Transverse colon (tissue), 4 donors: ENCODE data around the gene KRTAP10-6. TPM values are rescaled to one million over a fixed set of nuclear protein-coding genes. Genes with fewer than 3 reads are reported as not detected.
"Not testable (repeated sequence)": the region's sequence is repeated elsewhere in the genome, so short reads cannot be mapped to it uniquely, and the experiment has no call there.

Source experiments
- DNase-seq: peaks from one replicate; pipeline ENCODE4 v3.0.0-alpha.2; 2019
- H3K27ac ChIP-seq, 4 donors: fragments of 200-600 bp; sonication (generic); 2 replicates each; pipeline ENCODE4 v1.5.1; 2016 to 2018; ENCODE audit warnings: inconsistent platforms in 4 of 4
- H3K27me3 ChIP-seq: fragments of 200-600 bp; sonication (generic); 2 replicates; pipeline ENCODE4 v1.5.1; 2017; ENCODE audit warnings: inconsistent platforms
- H3K36me3 ChIP-seq, 4 donors: fragments of 200-600 bp; sonication (generic); 2 replicates each; pipeline ENCODE4 v1.5.1; 2017 to 2019; ENCODE audit warnings: inconsistent platforms in 4 of 4
- H3K4me1 ChIP-seq, 4 donors: fragments of 200-600 bp; sonication (generic); 2 replicates each; pipeline ENCODE4 v1.5.1; 2017 to 2020; ENCODE audit warnings: inconsistent platforms in 4 of 4
- H3K4me3 ChIP-seq, 4 donors: fragments of 200-600 bp; sonication (generic); 1 replicate in 1 of 4; 2 replicates in 3 of 4; pipeline versions ENCODE4 v1.5.1 to v1.6.1; 2017 to 2019; ENCODE audit warnings: inconsistent platforms in 4 of 4
- H3K9me3 ChIP-seq, 2 donors: fragments of 200-600 bp; sonication (generic); 2 replicates each; pipeline ENCODE4 v1.5.1; 2017 to 2019; ENCODE audit warnings: inconsistent platforms in 2 of 2
- EP300 ChIP-seq: sonication (generic); formaldehyde crosslinking; IDR thresholded peaks from one replicate; pipeline ENCODE4 v1.6.1; 2017; ENCODE audit warnings: antibody characterized with exemption, low read depth
- POLR2A ChIP-seq: fragments of 450-650 bp; IDR thresholded peaks from one replicate; pipeline ENCODE4 v1.6.1; 2016; ENCODE audit warnings: antibody characterized with exemption, mild to moderate bottlenecking, moderate library complexity
- POLR2AphosphoS5 ChIP-seq, 3 donors: sonication (generic); formaldehyde crosslinking; IDR thresholded peaks; one replicate each; pipeline ENCODE4 v1.6.1; 2016; ENCODE audit warnings: antibody characterized with exemption in 3 of 3
- WGBS, 2 donors: methylation state at CpG; one replicate each; pipeline ENCODE4 v1.1.5; 2018; ENCODE audit warnings: low coverage in 1 of 2; 5-methylcytosine and 5-hydroxymethylcytosine counted together
- in situ Hi-C, 4 donors: fragments of 200-750 bp; cut with MboI; loops; one replicate each; pipeline versions ENCODE4 v1.15.0 to v1.15.1; 2017; ENCODE audit warnings: low sequenced_read_pairs in 3 of 4, low pct_ligation_motif_present in 1 of 4, low pct_unique_long_range_greater_than_20kb in 1 of 4
- intact Hi-C: fragments of 100-400 bp; cut with DNase I; formaldehyde crosslinking; loops from one replicate; pipeline ENCODE4 v1.15.1; 2023; ENCODE audit warnings: low total_unique reads
- total RNA-seq, 4 donors: library from RNA; depleted of rRNA; stranded (reverse); fragments of >200 nt; gene quantifications; one replicate each; pipeline ENCODE4 v1.1.0, GENCODE V29; 2016
- TF ChIP-seq, protein P1 (sequence below), 5 experiments: fragments of 200-600 bp in 3 of 5; fragments of 450-650 bp in 2 of 5; sonication (generic) in 3 of 5; IDR thresholded peaks; 1 replicate in 2 of 5; 2 replicates in 3 of 5; pipeline ENCODE4 v1.5.1; 2016 to 2017; ENCODE audit warnings: antibody characterized with exemption in 5 of 5, inconsistent platforms in 3 of 5, mild to moderate bottlenecking in 2 of 5, moderate library complexity in 1 of 5

Gene KRTAP10-6
- not detected for total RNA-seq

DNA sequence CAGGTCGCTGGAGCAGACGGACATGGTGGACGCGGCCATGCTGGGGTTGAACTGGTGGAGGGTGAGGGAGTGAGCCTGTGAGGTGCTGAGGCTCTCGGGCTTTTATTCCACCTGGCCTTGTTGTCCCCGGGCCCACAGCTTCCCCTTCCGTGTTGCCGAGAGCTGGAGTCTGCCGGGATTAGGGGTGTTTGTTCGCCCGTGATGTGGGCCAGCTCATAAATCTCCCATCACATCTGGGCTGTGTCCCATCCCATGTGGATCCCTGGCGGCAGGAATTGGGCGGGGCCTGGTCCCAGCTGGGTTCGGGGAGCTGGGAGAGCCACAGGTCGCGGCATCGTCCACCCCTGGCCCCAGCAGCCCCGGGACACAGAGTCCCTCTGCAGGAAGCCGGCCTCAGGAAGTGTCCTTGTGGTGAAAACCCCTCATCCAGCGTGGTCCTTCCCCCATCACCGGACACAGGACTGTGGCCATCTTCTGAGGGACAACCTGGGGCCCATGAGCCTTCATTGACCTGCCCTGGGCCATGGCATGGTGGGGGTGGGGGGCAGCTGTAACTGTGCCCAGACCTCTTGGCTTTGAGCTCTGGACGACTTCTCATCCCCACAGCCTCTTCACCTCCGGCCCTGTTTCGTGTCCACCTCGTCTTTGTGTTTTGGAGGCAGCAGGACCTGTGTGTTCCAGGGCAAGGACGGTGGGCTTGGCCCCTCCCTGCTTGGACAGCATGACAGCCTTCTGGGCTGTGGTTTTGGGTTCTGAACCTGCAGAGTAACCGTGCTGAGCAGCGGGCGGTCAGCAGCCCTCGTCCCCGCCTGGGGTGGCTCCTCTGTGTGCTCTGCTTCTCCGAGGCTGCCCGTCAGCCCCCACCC, at the start of gene KRTAP10-6:
TSS of gene KRTAP10-6 (minus strand) at position 60 of the 866 bp plus-strand sequence. CDS start at position 39, 21 bp downstream.
- H3K27ac ChIP-seq: no peak within 1 kb of the TSS
- no peaks in the 10 kb centered on the region for H3K36me3 ChIP-seq
- H3K9me3 ChIP-seq: no peaks in the 10 kb centered on the region
- H3K27me3 ChIP-seq: peaks cover 44% of the 10 kb centered on the region
- no peaks in the 10 kb centered on the region for H3K4me1 ChIP-seq
- no peak for DNase-seq
- intact Hi-C loops (no loop called here), in situ Hi-C loops (loop anchor here in 2 of 4 donors (25.0 kb wide), 1 partner anchor 95 kb away; the partner anchor contains the start of genes KRTAP10-12 (in 2 of the 2) and KRTAP12-1 (in 2 of the 2))
- no peak for TF ChIP-seq EP300
- no peak within 1 kb of the TSS for H3K4me3 ChIP-seq
- 64% methylated on average over 31 of the region's 33 CpGs; no CpG with 5 or more reads in 1 of the 2 donors for WGBS, 2 donors

DNA sequence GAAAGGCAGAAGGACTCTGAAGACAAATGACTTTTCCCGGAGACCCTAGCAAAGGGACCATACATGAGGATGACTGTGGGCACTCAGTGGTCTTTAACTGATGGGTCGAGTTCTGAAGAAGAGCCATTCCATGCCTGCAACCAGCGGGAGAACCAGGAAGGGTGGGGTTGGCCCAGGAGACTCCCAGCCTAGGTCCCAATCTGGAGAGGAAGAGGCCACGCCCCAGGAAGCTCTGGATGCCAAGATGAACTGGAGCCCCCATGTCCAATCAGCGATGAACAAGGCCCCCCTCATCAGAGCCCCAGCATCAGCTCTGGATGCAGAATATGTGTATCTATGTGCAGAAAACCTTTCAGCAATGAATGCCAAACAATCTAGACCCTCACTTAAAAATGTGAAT, 48.5 kb upstream of the KRTAP10-6 start:
- TF ChIP-seq, protein P1, sequence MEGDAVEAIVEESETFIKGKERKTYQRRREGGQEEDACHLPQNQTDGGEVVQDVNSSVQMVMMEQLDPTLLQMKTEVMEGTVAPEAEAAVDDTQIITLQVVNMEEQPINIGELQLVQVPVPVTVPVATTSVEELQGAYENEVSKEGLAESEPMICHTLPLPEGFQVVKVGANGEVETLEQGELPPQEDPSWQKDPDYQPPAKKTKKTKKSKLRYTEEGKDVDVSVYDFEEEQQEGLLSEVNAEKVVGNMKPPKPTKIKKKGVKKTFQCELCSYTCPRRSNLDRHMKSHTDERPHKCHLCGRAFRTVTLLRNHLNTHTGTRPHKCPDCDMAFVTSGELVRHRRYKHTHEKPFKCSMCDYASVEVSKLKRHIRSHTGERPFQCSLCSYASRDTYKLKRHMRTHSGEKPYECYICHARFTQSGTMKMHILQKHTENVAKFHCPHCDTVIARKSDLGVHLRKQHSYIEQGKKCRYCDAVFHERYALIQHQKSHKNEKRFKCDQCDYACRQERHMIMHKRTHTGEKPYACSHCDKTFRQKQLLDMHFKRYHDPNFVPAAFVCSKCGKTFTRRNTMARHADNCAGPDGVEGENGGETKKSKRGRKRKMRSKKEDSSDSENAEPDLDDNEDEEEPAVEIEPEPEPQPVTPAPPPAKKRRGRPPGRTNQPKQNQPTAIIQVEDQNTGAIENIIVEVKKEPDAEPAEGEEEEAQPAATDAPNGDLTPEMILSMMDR (IDR thresholded peaks at IDR 0.05): no peak
- TF ChIP-seq POLR2AphosphoS5 (IDR thresholded peaks at IDR 0.05) (no peak), POLR2A (no peak), EP300 (no peak)
- Histone ChIP-seq H3K27me3 (peaks cover 10% of the 10 kb centered on the region), H3K36me3 (no peaks in the 10 kb centered on the region), H3K9me3 (peaks cover 3 to 4% of the 10 kb centered on the region in 2 donors), H3K4me1 (no peaks in the 10 kb centered on the region), H3K27ac (no peak overlapping the region), H3K4me3 (no peak overlapping the region)
- 75 to 79% methylated on average over 2 to 5 of the region's 5 CpGs for WGBS, 2 donors
- intact Hi-C loops (no loop called here), in situ Hi-C loops (no loop called here)
- no peak for DNase-seq

DNA sequence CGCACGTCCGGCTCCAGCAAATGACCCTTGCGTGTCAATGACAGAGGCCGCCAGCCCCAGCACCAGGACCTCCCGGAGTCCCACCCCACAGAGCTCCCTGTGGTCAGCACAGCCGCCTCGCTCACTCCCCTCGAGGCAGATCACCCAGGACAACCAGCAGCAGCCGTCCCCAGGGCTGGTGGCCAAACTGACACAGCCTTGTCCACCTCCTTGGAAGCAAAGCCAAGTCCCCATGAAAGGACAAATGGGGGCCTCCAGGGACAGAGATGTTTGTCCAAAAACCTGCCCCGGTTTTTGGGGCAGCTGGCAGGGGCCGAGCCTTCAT, 47.0 kb upstream of the KRTAP10-6 start:
- no peak overlapping the region for H3K4me3 ChIP-seq
- TF ChIP-seq POLR2A (no peak), EP300 (no peak), POLR2AphosphoS5 (IDR thresholded peaks at IDR 0.05) (no peak)
- TF ChIP-seq, protein P1 (IDR thresholded peaks at IDR 0.05): no peak
- intact Hi-C loops (no loop called here), in situ Hi-C loops (no loop called here)
- peaks cover 10% of the 10 kb centered on the region for H3K27me3 ChIP-seq
- no peaks in the 10 kb centered on the region for H3K36me3 ChIP-seq
- DNase-seq: no peak
- 92% methylated on average over 10 of the region's 12 CpGs; no CpG with 5 or more reads in 1 of the 2 donors for WGBS, 2 donors
- peaks cover 0 to 3% of the 10 kb centered on the region in 2 donors for H3K9me3 ChIP-seq
- no peak overlapping the region for H3K27ac ChIP-seq
- no peaks in the 10 kb centered on the region for H3K4me1 ChIP-seq

DNA sequence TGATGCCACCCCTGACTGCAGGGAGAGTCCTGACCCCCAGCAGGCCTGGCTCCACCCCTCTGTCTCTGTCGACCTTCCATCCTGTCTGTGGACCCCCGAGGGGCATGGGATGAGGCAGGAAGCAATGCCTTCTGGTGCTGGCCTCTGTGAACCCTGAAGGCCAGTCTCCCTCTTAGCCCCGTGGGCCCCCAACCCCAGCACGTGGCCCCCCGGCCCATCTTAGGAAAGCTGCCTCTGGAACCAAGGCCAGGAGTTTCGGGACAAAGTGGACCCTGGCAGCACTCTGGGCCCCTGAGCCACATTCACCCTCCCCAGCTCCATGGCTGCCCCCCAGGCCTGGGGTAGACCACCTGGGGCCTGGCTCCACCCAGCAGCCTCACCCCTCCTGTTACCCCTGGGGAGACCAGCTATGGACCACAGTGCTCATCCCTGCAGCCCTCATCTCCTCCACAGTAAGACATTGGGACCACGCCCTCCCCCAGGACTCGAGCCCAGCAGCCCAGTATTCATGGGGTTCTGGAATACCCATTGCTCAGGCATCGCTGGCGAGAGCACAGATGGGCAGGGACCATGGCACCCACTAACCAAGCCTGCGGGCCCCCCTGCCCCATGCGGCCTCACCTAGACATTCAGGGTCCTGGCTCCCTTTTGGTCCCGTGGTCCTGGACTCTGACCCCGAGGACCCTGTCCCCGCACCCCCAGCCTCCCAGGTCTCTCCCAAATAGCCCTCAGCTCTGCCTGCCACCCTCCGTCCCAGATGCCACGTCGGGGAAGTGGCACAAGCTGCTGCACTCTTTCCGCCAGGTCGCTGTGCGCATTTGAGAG, 46.4 kb upstream of the KRTAP10-6 start:
- H3K9me3 ChIP-seq, H3K27me3 ChIP-seq, H3K4me3 ChIP-seq, H3K27ac ChIP-seq, in situ Hi-C loops, H3K4me1 ChIP-seq, intact Hi-C loops, H3K36me3 ChIP-seq, DNase-seq: not testable (repeated sequence)
- WGBS, 2 donors: 77% methylated on average over 20 of the region's 21 CpGs; no CpG with 5 or more reads in 1 of the 2 donors

DNA sequence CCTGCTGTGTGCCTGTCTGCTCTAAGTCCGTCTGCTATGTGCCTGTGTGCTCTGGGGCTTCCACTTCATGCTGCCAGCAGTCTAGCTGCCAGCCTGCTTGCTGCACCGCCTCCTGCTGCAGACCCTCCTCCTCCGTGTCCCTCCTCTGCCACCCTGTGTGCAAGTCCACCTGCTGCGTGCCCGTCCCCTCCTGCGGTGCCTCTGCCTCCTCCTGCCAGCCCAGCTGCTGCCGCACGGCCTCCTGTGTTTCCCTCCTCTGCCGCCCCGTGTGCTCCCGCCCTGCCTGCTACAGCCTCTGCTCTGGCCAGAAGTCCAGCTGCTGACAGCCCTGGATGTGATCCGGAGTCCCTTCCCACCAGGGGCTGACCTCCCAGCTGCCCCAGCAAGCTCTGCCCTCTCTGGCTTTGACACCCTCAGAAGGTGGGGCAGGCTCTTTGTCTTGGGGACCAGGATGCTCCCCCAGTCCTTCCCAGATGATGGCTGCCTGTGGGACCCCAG, 45.6 kb upstream of the KRTAP10-6 start:
- H3K4me3 ChIP-seq, H3K27ac ChIP-seq, H3K27me3 ChIP-seq, H3K36me3 ChIP-seq, DNase-seq, intact Hi-C loops, H3K9me3 ChIP-seq, H3K4me1 ChIP-seq, in situ Hi-C loops: not testable (repeated sequence)
- WGBS, 2 donors: 52% methylated on average over 10 of the region's 12 CpGs; no CpG with 5 or more reads in 1 of the 2 donors
